NB4 (cell line): ENCODE measurements around the gene ZMYND19.

Source experiments
- POLR2A ChIP-seq: IDR thresholded peaks from 2 replicates; pipeline ENCODE4 v1.6.1; 2011; ENCODE audit warnings: mild to moderate bottlenecking; ENCODE audit not compliant: insufficient read length; ENCODE audit errors: extremely low read depth
- TF ChIP-seq, protein P1 (sequence below): IDR thresholded peaks from one replicate; pipeline ENCODE4 v1.5.1; 2012; ENCODE audit warnings: low read depth, low read length

DNA sequence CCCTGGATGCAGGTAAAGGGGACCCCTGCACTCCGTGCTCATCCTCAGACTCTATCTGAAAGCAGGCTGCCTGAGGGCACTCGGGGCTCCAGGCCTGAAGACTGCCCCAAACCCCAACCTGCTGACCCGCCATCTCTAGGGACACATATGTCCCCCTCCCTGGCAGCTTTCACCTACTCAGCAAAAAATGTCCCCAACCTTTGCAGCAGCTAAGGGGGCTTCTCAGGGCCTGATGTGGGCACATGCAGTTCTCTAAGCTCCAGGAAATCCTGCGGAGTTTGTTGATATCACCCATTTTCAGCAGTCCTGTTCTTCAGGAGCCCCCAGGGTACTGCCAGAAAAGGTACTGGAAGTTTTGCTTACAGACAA lies 9.4 kb downstream of the ZMYND19 start:
- TF ChIP-seq, protein P1, sequence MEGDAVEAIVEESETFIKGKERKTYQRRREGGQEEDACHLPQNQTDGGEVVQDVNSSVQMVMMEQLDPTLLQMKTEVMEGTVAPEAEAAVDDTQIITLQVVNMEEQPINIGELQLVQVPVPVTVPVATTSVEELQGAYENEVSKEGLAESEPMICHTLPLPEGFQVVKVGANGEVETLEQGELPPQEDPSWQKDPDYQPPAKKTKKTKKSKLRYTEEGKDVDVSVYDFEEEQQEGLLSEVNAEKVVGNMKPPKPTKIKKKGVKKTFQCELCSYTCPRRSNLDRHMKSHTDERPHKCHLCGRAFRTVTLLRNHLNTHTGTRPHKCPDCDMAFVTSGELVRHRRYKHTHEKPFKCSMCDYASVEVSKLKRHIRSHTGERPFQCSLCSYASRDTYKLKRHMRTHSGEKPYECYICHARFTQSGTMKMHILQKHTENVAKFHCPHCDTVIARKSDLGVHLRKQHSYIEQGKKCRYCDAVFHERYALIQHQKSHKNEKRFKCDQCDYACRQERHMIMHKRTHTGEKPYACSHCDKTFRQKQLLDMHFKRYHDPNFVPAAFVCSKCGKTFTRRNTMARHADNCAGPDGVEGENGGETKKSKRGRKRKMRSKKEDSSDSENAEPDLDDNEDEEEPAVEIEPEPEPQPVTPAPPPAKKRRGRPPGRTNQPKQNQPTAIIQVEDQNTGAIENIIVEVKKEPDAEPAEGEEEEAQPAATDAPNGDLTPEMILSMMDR = no peak
- TF ChIP-seq POLR2A = no peak
